Neural crest cell (in vitro differentiated cells): ENCODE results near the gene BACH2. TPM values are rescaled to one million over a fixed set of nuclear protein-coding genes. Genes with fewer than 3 reads are reported as not detected.

ENCODE experiments used
- DNase-seq: peaks from one replicate; pipeline ENCODE4 v3.0.0; 2021; ENCODE audit warnings: low read depth, mixed read lengths, low spot score
- H3K27ac Mint-ChIP-seq: one replicate; pipeline ENCODE4 v1.8.0; 2021; ENCODE audit warnings: mild to moderate bottlenecking, mixed read lengths; ENCODE audit not compliant: unreplicated experiment
- H3K27me3 Mint-ChIP-seq: 2 replicates; pipeline ENCODE4 v1.8.0; 2021; ENCODE audit warnings: low read depth, mild to moderate bottlenecking, mixed read lengths
- H3K36me3 Mint-ChIP-seq: 2 replicates; pipeline ENCODE4 v1.8.0; 2021; ENCODE audit warnings: low read depth, mild to moderate bottlenecking, mixed read lengths
- H3K4me1 Mint-ChIP-seq: 2 replicates; pipeline ENCODE4 v1.8.0; 2021; ENCODE audit warnings: mixed read lengths
- H3K4me3 Mint-ChIP-seq: one replicate; pipeline ENCODE4 v1.8.0; 2021; ENCODE audit warnings: mild to moderate bottlenecking, mixed read lengths
- H3K9me3 Mint-ChIP-seq: 2 replicates; pipeline ENCODE4 v1.8.0; 2021; ENCODE audit warnings: mixed read lengths
- CTCF ChIP-seq: fragments of 200-600 bp; sonication (generic); conservative IDR thresholded peaks from 2 replicates; pipeline ENCODE4 v1.5.0; 2021; ENCODE audit warnings: antibody characterized with exemption, mild to moderate bottlenecking
- total RNA-seq: library from RNA; stranded (reverse); gene quantifications from 2 replicates; pipeline ENCODE4 v1.2.1, GENCODE V29; 2021

Gene BACH2
- total RNA-seq, 1 donor from 2014 or later = 13.1 TPM

- Mint-ChIP-seq H3K36me3 (peaks cover 14% of the 10 kb centered on the region), H3K27me3 (no peaks in the 10 kb centered on the region), H3K4me1 (peaks cover 17% of the 10 kb centered on the region), H3K9me3 (peaks cover 5% of the 10 kb centered on the region), H3K4me3 (no peak overlapping the region), H3K27ac (no peak overlapping the region)
- no peak for TF ChIP-seq CTCF
- DNase-seq = no peak
Observed at GRCh38 chr6:90003941-90004340, 292.7 kb downstream of the BACH2 start.

- H3K9me3 Mint-ChIP-seq = peaks cover 5% of the 10 kb centered on the region
- no peak overlapping the region for H3K27ac Mint-ChIP-seq
- peaks cover 9% of the 10 kb centered on the region for H3K36me3 Mint-ChIP-seq
- peaks cover 12% of the 10 kb centered on the region for H3K4me1 Mint-ChIP-seq
- H3K4me3 Mint-ChIP-seq = no peak overlapping the region
- no peak for TF ChIP-seq CTCF
- DNase-seq = no peak
- no peaks in the 10 kb centered on the region for H3K27me3 Mint-ChIP-seq
Observed at GRCh38 chr6:90003069-90003795, 293.4 kb downstream of the BACH2 start.

GRCh38 chr6:90000864-90001731 is 295.5 kb downstream of the BACH2 start:
- Mint-ChIP-seq H3K27ac (no peak overlapping the region), H3K36me3 (peaks cover 8% of the 10 kb centered on the region), H3K4me3 (no peak overlapping the region), H3K9me3 (no peaks in the 10 kb centered on the region), H3K4me1 (peaks cover 16% of the 10 kb centered on the region), H3K27me3 (no peaks in the 10 kb centered on the region)
- no peak for TF ChIP-seq CTCF
- no peak for DNase-seq

- Mint-ChIP-seq H3K4me1 (peaks cover 9% of the 10 kb centered on the region), H3K27ac (no peak overlapping the region), H3K27me3 (no peaks in the 10 kb centered on the region), H3K4me3 (no peak overlapping the region), H3K9me3 (peaks cover 3% of the 10 kb centered on the region), H3K36me3 (peaks cover 8% of the 10 kb centered on the region)
- no peak for DNase-seq
- no peak for TF ChIP-seq CTCF
Observed at GRCh38 chr6:89999945-90000825, 296.5 kb downstream of the BACH2 start.

GRCh38 chr6:89999154-89999553 is 297.5 kb downstream of the BACH2 start:
- Mint-ChIP-seq H3K4me1 (peaks cover 4% of the 10 kb centered on the region), H3K9me3 (peaks cover 3% of the 10 kb centered on the region), H3K27ac (no peak overlapping the region), H3K27me3 (no peaks in the 10 kb centered on the region), H3K4me3 (no peak overlapping the region), H3K36me3 (peaks cover 5% of the 10 kb centered on the region)
- no peak for DNase-seq
- no peak for TF ChIP-seq CTCF
